Measurements from ENCODE around the gene RNF34.

The RNF34 gene

GRCh38 chr12:121399391-121400331 is at the start of gene RNF34:
Gene RNF34, plus strand, starts transcription at chr12:121400118. Its CDS starts 95 bp downstream, at chr12:121400213.
- H3K4me3 ChIP-seq (ENCODE audit: low read depth, low read length): peak within 1 kb of the TSS; percentile 86
- DNase-seq (ENCODE audit: low read depth): peak; percentile 100
- TF ChIP-seq CTCF (IDR thresholded peaks at IDR 0.05; ENCODE audit: low read depth, low read length) (no peak), POLR2A (IDR thresholded peaks at IDR 0.05; ENCODE audit: extremely low read depth, insufficient read length) (peak; percentile 99), MYC (IDR thresholded peaks at IDR 0.05; ENCODE audit: low read depth, low read length) (peak; percentile 83), MAX (IDR thresholded peaks at IDR 0.05; ENCODE audit: low read depth, low read length) (peak; percentile 68; the same call in 1 of the 2 replicates)

GRCh38 chr12:121351820-121352681 is 47.9 kb upstream of the RNF34 start, which contains the start of gene ANAPC5:
Gene ANAPC5, minus strand, starts transcription at chr12:121352411. Its CDS starts 71 bp downstream, at chr12:121352340.
- H3K4me3 ChIP-seq (ENCODE audit: low read depth, low read length): peak within 1 kb of the TSS; percentile 100
- DNase-seq (ENCODE audit: low read depth): peak; percentile 100
- TF ChIP-seq POLR2A (IDR thresholded peaks at IDR 0.05; ENCODE audit: extremely low read depth, insufficient read length) (peak; percentile 98), MYC (IDR thresholded peaks at IDR 0.05; ENCODE audit: low read depth, low read length) (peak; percentile 81; the same call in 1 of the 2 replicates), CTCF (IDR thresholded peaks at IDR 0.05; ENCODE audit: low read depth, low read length) (no peak), MAX (IDR thresholded peaks at IDR 0.05; ENCODE audit: low read depth, low read length) (peak; percentile 97)

GRCh38 chr12:121352682-121353018 is 47.3 kb upstream of the RNF34 start:
- no peak for DNase-seq (ENCODE audit: low read depth)
- peak overlapping the region; percentile 100 for H3K4me3 ChIP-seq (ENCODE audit: low read depth, low read length)
- TF ChIP-seq MYC (IDR thresholded peaks at IDR 0.05; ENCODE audit: low read depth, low read length) (no peak), MAX (IDR thresholded peaks at IDR 0.05; ENCODE audit: low read depth, low read length) (no peak), POLR2A (IDR thresholded peaks at IDR 0.05; ENCODE audit: extremely low read depth, insufficient read length) (no peak), CTCF (IDR thresholded peaks at IDR 0.05; ENCODE audit: low read depth, low read length) (no peak)

GRCh38 chr12:121355818-121356217 is 44.1 kb upstream of the RNF34 start:
- H3K4me3 ChIP-seq (ENCODE audit: low read depth, low read length): no peak overlapping the region
- no peak for DNase-seq (ENCODE audit: low read depth)
- TF ChIP-seq MYC (IDR thresholded peaks at IDR 0.05; ENCODE audit: low read depth, low read length): no peak
- no peak for TF ChIP-seq POLR2A (IDR thresholded peaks at IDR 0.05; ENCODE audit: extremely low read depth, insufficient read length)
- no peak for TF ChIP-seq MAX (IDR thresholded peaks at IDR 0.05; ENCODE audit: low read depth, low read length)
- TF ChIP-seq CTCF (IDR thresholded peaks at IDR 0.05; ENCODE audit: low read depth, low read length): no peak

- no peak overlapping the region for H3K4me3 ChIP-seq (ENCODE audit: low read depth, low read length)
- no peak for DNase-seq (ENCODE audit: low read depth)
- TF ChIP-seq MYC (IDR thresholded peaks at IDR 0.05; ENCODE audit: low read depth, low read length): no peak
- TF ChIP-seq POLR2A (IDR thresholded peaks at IDR 0.05; ENCODE audit: extremely low read depth, insufficient read length): no peak
- TF ChIP-seq CTCF (IDR thresholded peaks at IDR 0.05; ENCODE audit: low read depth, low read length): no peak
These were observed 43.3 kb upstream of the RNF34 start for GRCh38 chr12:121356657-121357056.
